Skeletal muscle satellite cell (primary cell): Measurements from ENCODE around the gene DOCK8.

Source experiments
- H3K27me3 ChIP-seq: 2 replicates; pipeline ENCODE4 v1.7.0; 2013; ENCODE audit warnings: low read length; ENCODE audit not compliant: control insufficient read depth, insufficient read depth
- H3K36me3 ChIP-seq: 2 replicates; pipeline ENCODE4 v1.7.0; 2013; ENCODE audit warnings: mild to moderate bottlenecking, control low read depth, low read length; ENCODE audit not compliant: insufficient read depth
- H3K4me1 ChIP-seq: 2 replicates; pipeline ENCODE4 v1.7.0; 2013; ENCODE audit warnings: low read length; ENCODE audit not compliant: control insufficient read depth, insufficient read depth
- H3K4me2 ChIP-seq: 2 replicates; pipeline ENCODE4 v1.7.0; 2013; ENCODE audit warnings: mild to moderate bottlenecking, low read length
- H3K4me3 ChIP-seq: 2 replicates; pipeline ENCODE4 v1.7.0; 2013; ENCODE audit warnings: low read length
- H3K9ac ChIP-seq: 2 replicates; pipeline ENCODE4 v1.7.0; 2013; ENCODE audit warnings: mild to moderate bottlenecking, low read depth, low read length, moderate library complexity
- H3K9me3 ChIP-seq: replicated peaks from 2 replicates; pipeline ENCODE4 v1.7.0; 2013; ENCODE audit warnings: mild to moderate bottlenecking, control low read depth, low read length

The DOCK8 gene

DNA sequence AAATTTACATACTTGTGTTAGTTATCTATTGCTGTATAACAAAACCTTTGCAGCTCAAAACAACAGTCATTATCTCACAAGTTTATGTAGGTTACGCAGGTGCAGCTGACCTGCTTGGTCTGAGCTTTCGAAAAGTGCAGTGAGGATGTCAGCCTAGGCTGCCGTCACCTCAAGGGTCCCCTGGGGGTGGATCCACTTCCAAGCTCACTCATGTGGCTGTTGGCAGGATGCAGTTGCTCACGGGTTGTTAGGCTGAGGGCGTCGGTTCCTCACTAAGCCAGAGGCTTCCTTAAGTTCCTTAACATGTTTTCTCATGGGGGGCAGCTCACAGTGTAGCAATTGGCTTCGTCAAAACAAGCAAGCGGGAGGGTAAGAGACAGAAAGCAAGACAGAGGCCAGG, 139.8 kb downstream of the DOCK8 start:
- Histone ChIP-seq H3K27me3 (peaks cover 17% of the 10 kb centered on the region), H3K9me3 (no peaks in the 10 kb centered on the region), H3K36me3 (no peaks in the 10 kb centered on the region), H3K4me1 (no peaks in the 10 kb centered on the region), H3K4me3 (no peak overlapping the region), H3K9ac (no peak overlapping the region), H3K4me2 (no peak overlapping the region)

DNA sequence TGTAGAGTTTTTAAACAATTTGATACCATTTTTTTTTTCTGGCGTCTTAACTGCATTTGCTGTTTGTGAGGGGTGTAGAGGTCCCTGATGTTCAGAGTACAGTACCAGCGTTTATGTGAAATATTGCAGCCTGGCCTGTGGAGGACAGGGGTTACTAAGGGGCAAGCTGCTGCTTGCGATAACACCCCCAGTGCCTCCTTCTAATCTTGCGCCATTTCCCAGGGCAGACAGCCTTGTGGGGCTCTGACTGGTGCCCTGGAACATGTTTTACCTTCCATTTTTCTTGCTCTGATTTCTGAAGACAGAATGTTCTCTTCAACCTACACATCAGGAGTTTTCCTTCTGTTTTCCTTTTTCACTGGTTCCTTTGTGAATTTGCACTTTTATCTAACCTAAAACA, 142.9 kb downstream of the DOCK8 start:
- no peaks in the 10 kb centered on the region for H3K4me1 ChIP-seq
- no peak overlapping the region for H3K4me2 ChIP-seq
- H3K9me3 ChIP-seq = no peaks in the 10 kb centered on the region
- no peaks in the 10 kb centered on the region for H3K36me3 ChIP-seq
- H3K27me3 ChIP-seq = peaks cover 7% of the 10 kb centered on the region
- no peak overlapping the region for H3K4me3 ChIP-seq
- no peak overlapping the region for H3K9ac ChIP-seq

DNA sequence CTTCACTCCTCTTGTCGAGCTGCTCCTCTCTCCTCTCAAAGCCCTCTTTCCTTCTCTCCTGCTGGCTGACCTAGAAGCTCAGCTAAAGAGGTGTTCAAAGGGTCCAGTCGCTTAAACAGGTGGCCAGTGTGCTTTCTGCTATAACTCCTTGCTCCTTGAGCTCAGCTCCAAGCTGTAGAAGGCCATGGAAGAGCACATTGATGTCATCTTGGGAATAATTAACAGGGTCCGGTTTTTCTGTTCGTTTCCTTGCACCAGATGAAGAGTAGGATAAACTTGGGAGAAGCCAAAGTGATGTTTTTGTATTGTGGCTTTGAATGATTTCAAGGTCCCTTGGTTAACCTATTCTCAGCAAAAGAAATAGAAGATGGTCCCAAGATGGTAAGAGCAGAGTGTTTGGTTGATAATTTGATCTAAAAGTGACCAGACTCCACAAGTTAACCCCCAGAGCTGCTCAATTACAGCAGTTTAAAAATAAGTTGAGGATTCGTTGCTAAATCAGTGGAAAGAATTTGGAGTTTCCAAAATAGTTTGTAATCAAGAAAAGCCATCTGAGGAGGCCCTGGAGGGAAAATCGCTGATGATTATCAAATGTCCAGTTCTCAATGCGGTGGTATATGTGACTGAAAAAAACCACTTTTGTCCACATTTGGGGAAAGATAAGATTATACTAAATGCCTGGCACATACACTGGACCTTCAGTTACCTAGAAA, 148.1 kb downstream of the DOCK8 start:
- Histone ChIP-seq H3K4me2 (no peak overlapping the region), H3K27me3 (peaks cover 2% of the 10 kb centered on the region), H3K9me3 (no peaks in the 10 kb centered on the region), H3K9ac (no peak overlapping the region), H3K36me3 (no peaks in the 10 kb centered on the region), H3K4me1 (no peaks in the 10 kb centered on the region), H3K4me3 (no peak overlapping the region)

DNA sequence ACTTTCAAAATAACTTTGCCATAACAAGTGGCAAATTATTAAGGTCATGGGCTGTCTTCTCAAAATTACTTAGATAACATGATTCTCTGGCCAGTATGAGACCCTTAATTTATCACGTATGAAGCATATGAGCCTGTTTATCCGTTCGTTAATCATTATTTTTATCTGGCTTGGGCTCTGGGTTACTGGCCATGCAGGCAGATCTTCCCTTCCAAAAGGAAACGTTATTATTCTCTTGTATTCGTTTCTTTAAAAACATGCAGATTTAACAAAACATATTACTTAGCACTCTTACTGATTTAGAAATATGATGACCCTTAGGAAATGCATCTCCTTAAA, 148.6 kb downstream of the DOCK8 start:
- Histone ChIP-seq H3K9ac (no peak overlapping the region), H3K4me1 (no peaks in the 10 kb centered on the region), H3K4me2 (no peak overlapping the region), H3K36me3 (no peaks in the 10 kb centered on the region), H3K27me3 (peaks cover 2% of the 10 kb centered on the region), H3K4me3 (no peak overlapping the region), H3K9me3 (no peaks in the 10 kb centered on the region)

DNA sequence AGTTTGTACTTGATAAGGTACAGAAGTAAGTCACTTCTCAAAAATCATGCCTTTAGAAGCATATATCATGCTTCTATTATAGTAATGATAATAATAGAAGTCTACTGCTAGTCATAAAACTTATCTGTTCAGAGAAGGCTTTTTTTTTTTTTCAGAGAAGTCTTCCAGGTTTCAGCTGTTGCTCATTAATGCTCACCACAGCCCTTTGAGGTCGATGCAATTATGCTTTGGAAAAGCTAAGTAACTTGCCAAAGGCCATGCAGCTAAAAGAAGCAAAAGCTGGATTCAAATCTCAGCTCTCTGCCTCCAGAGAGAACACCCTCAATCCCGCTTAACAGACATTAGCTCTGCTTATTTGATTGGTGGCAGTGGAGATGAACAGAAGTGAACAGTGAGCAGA, 150.8 kb downstream of the DOCK8 start:
- peaks cover 6% of the 10 kb centered on the region for H3K4me1 ChIP-seq
- H3K4me3 ChIP-seq = no peak overlapping the region
- H3K9me3 ChIP-seq = no peaks in the 10 kb centered on the region
- H3K36me3 ChIP-seq = no peaks in the 10 kb centered on the region
- no peak overlapping the region for H3K9ac ChIP-seq
- peaks cover 2% of the 10 kb centered on the region for H3K27me3 ChIP-seq
- no peak overlapping the region for H3K4me2 ChIP-seq

DNA sequence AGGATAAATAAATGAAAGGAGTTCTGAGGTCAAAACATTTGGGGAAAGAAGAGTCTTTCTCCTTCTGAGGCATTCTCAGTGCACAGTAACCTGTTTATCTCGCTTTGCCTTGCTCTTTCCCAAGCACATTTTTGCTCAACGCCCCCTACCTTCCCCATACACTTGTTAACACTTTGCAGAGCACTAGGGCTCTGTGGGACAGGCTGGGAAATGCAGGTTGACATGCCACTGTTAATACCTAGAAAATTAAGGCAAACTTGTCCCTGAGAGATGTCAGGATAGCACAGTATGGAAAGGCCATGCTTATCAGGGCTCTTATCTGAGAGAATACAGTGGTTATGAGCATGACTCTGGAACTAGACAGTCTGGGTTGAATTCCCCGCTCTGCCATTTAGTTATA, 152.0 kb downstream of the DOCK8 start:
- no peaks in the 10 kb centered on the region for H3K27me3 ChIP-seq
- H3K9me3 ChIP-seq = no peaks in the 10 kb centered on the region
- no peak overlapping the region for H3K4me3 ChIP-seq
- peaks cover 18% of the 10 kb centered on the region for H3K4me1 ChIP-seq
- no peak overlapping the region for H3K4me2 ChIP-seq
- H3K9ac ChIP-seq = no peak overlapping the region
- no peaks in the 10 kb centered on the region for H3K36me3 ChIP-seq

DNA sequence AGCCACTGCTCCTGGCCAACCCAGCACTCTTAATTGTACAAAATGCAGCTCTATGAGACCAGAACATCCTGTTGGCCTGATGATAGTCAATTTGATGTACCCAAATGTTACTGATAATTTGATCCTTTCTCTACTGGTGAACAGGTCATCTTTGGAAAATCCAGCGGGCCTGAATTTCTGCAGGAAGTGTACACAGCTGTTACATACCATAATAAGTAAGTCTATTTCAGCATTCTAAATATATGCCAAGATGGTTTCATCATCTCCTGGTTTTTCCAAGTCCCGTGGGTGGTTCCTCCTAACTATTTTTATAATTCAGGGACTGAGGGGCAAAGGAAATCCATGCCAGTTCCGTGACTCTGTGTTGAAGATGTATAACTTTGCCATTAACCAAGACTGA, 155.4 kb downstream of the DOCK8 start:
- Histone ChIP-seq H3K4me1 (peaks cover 20% of the 10 kb centered on the region), H3K4me2 (no peak overlapping the region), H3K4me3 (no peak overlapping the region), H3K27me3 (no peaks in the 10 kb centered on the region), H3K9ac (no peak overlapping the region), H3K9me3 (no peaks in the 10 kb centered on the region), H3K36me3 (no peaks in the 10 kb centered on the region)

DNA sequence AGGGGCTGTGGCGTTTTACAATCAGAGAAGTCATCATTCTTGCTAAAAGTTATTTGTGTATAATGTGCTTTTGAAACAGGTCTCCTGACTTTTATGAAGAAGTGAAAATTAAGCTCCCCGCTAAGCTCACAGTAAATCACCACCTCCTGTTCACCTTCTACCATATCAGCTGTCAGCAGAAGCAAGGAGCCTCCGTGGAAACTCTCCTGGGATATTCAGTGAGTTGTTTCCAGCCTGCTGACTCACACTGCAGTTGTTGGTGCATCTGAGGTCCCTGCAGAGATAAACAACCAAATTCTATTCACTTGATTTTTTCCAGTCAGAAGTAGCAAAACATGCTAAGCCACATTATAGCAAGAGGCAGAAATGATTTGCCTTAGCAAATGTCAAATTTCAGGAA, 156.7 kb downstream of the DOCK8 start:
- Histone ChIP-seq H3K9ac (no peak overlapping the region), H3K4me3 (no peak overlapping the region), H3K9me3 (no peaks in the 10 kb centered on the region), H3K27me3 (no peaks in the 10 kb centered on the region), H3K36me3 (no peaks in the 10 kb centered on the region), H3K4me2 (peak overlapping the region; percentile 42), H3K4me1 (peaks cover 20% of the 10 kb centered on the region)

DNA sequence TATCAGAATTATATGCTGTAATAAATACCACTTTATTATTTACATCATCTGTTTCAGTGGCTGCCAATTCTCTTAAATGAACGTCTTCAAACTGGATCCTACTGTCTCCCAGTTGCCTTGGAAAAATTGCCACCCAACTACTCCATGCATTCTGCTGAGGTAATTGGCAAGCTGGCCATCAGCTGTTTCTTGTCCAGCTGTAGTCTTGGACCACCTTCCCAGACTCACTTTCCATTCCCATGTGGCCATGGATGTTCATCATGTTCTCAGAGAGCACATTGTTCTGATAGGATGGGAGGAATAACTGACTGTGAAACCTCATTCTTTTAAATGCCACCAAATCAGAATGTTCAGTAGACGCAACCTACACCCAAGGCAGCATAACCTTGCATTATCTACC, 157.5 kb downstream of the DOCK8 start:
- Histone ChIP-seq H3K4me1 (peaks cover 20% of the 10 kb centered on the region), H3K9ac (no peak overlapping the region), H3K27me3 (peaks cover 3% of the 10 kb centered on the region), H3K4me3 (no peak overlapping the region), H3K36me3 (no peaks in the 10 kb centered on the region), H3K4me2 (no peak overlapping the region), H3K9me3 (no peaks in the 10 kb centered on the region)

DNA sequence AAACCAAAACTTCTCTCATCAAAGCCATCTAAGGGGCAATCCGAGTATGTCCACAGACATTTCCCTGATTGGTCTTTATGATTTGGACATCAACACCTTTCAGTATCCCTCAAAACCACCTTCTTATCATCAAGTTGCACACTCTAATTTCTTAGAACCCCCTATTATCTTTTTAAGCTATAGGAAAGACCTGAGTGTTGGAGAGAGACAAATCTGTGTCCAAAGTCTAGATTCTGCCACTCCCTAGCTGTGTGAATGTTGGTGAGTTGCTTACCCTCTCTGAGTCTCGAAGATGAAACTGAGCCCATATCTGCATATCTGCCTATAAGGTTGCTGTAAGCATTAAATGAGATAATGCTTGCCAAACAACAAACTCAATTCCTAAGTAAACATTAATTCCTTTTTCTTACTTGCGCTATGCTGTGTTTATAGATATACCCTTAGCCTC, 159.1 kb downstream of the DOCK8 start:
- Histone ChIP-seq H3K9ac (no peak overlapping the region), H3K4me3 (no peak overlapping the region), H3K9me3 (no peaks in the 10 kb centered on the region), H3K27me3 (peaks cover 8% of the 10 kb centered on the region), H3K36me3 (no peaks in the 10 kb centered on the region), H3K4me2 (no peak overlapping the region), H3K4me1 (peaks cover 20% of the 10 kb centered on the region)

DNA sequence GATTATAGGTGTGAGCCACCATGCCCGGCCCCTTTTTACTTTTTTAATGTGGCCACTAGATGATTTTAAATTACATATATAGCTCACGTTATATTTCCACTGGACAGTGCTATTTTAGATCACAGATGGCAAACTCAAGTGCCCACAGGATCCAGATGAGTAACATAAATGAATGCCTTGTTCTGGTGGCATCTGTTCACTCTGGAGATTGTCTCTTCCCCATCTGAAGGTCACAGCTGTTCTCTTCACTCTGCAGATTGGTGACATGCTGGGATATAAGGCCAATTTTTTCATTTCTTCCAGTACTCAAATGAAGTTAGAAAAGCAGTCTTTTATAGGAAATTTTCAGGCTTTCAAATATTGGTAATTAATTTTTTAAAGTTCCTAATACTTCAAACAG, 160.1 kb downstream of the DOCK8 start:
- H3K4me2 ChIP-seq = no peak overlapping the region
- no peak overlapping the region for H3K4me3 ChIP-seq
- no peaks in the 10 kb centered on the region for H3K9me3 ChIP-seq
- H3K4me1 ChIP-seq = peaks cover 19% of the 10 kb centered on the region
- no peak overlapping the region for H3K9ac ChIP-seq
- no peaks in the 10 kb centered on the region for H3K36me3 ChIP-seq
- peaks cover 8% of the 10 kb centered on the region for H3K27me3 ChIP-seq

DNA sequence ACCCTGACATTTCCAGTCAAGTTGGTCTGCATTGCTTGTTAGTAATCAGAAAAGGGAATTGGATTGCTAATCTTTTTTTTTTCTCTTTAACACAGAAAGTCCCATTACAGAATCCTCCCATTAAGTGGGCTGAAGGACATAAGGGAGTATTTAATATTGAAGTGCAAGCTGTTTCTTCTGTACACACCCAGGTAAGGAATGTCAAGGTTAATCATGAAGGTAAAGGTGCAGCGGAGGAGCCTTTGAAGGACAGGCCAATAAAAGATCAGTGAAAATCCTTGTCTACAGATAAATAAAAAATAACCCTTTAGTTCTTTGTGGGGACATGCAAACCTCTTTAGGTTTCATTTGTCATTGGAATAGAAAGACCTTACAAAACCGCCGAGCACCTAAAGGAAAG, 161.4 kb downstream of the DOCK8 start:
- no peak overlapping the region for H3K9ac ChIP-seq
- no peak overlapping the region for H3K4me3 ChIP-seq
- H3K27me3 ChIP-seq = peaks cover 8% of the 10 kb centered on the region
- no peaks in the 10 kb centered on the region for H3K36me3 ChIP-seq
- no peak overlapping the region for H3K4me2 ChIP-seq
- no peaks in the 10 kb centered on the region for H3K9me3 ChIP-seq
- H3K4me1 ChIP-seq = peaks cover 7% of the 10 kb centered on the region
